ENCODE measurements around the gene ECT2L. TPM values are rescaled to one million over a fixed set of nuclear protein-coding genes. Genes with fewer than 3 reads are reported as not detected.

The ECT2L gene
- polyA plus RNA-seq, 2 of the 4 experiments (the other 2 are of a cell fraction) = 0.01 TPM; not detected in 1

DNA sequence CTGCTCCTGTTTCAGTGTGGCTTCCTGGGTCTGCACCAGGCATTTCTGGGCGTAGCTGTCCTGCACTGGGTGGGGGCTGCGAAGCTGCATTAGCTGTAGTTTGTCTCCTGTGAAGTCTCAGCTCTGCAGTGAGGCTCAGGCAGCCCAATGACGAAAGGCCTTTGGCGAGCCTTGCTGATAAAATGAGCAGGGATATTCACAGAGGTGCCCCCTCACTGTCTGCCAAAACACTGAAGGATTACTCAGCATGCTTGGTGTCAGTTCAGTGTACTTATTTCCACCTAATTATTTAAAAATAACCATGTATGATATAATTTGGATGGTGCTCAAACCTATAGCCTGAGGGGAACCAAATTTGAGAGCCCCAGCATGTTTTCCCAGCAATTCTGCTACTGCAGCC lies 73.5 kb downstream of the ECT2L start:
- TF ChIP-seq HDAC2 (IDR thresholded peaks at IDR 0.05) (no peak), ZFP36 (IDR thresholded peaks at IDR 0.05; ENCODE audit: borderline replicate concordance, partially characterized antibody) (no peak), NFE2L2 (conservative IDR thresholded peaks at IDR 0.05; ENCODE audit: low read length) (no peak), ELK1 (IDR thresholded peaks at IDR 0.05; ENCODE audit: low read depth, low read length) (no peak), PHF8 (IDR thresholded peaks at IDR 0.05; ENCODE audit: borderline replicate concordance, low read depth) (no peak), ZNF302 (CRISPR knock-in tag; IDR thresholded peaks at IDR 0.05) (no peak), USF2 (IDR thresholded peaks at IDR 0.05) (no peak), RARB (CRISPR knock-in tag; IDR thresholded peaks at IDR 0.05) (no peak), CBX8 (IDR thresholded peaks at IDR 0.05) (no peak), EHF (CRISPR knock-in tag; IDR thresholded peaks at IDR 0.05) (no peak), BCL3 (IDR thresholded peaks at IDR 0.05) (no peak), NPAS2 (CRISPR knock-in tag; IDR thresholded peaks at IDR 0.05; ENCODE audit: borderline replicate concordance) (no peak)
- TF ChIP-seq, protein P1, sequence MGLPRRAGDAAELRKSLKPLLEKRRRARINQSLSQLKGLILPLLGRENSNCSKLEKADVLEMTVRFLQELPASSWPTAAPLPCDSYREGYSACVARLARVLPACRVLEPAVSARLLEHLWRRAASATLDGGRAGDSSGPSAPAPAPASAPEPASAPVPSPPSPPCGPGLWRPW (IDR thresholded peaks at IDR 0.05) = no peak
- no peaks in the 10 kb centered on the region for H3K9me3 ChIP-seq
- no peaks in the 10 kb centered on the region for H3K4me1 ChIP-seq
- WGBS (ENCODE audit: missing lambda C conversion rate) = 92% methylated on average over 2 of the region's 4 CpGs
- DNase-seq (ENCODE audit: low read depth in 1 of 2, low spot score in 1 of 2) = no peak
- CTCF ChIA-PET = no interaction called here
- POLR2A ChIA-PET = no interaction called here
- no peak overlapping the region for H3K4me3 ChIP-seq
- no peak for FAIRE-seq
- ATAC-seq = no peak
- no peak overlapping the region for H3K27ac ChIP-seq
- H3K4me2 ChIP-seq = no peak overlapping the region

- no peak for DNase-seq (ENCODE audit: low read depth in 1 of 2, low spot score in 1 of 2)
- WGBS (ENCODE audit: missing lambda C conversion rate) = 71% methylated on average over 8 of the region's 8 CpGs
- no peak for FAIRE-seq
- no peaks in the 10 kb centered on the region for H3K4me1 ChIP-seq
- H3K9me3 ChIP-seq = no peaks in the 10 kb centered on the region
- H3K27ac ChIP-seq = no peak overlapping the region
- no peak overlapping the region for H3K4me3 ChIP-seq
- POLR2A ChIA-PET = no interaction called here
- CTCF ChIA-PET = interaction anchor here (1.9 kb wide), 1 partner anchor 10 kb away, joined by 5 read pairs; no protein-coding TSS in a partner anchor
- TF ChIP-seq KDM1A (IDR thresholded peaks at IDR 0.05; ENCODE audit: low read depth) (no peak), RAD21 (conservative IDR thresholded peaks at IDR 0.05 in 1 of 2, IDR thresholded peaks at IDR 0.05 in 1 of 2) (no peak), RCOR1 (IDR thresholded peaks at IDR 0.05; ENCODE audit: low read depth, low read length) (no peak)
- H3K4me2 ChIP-seq = no peak overlapping the region
- no peak for ATAC-seq
Measured at GRCh38 chr6:138873191-138873590, 77.3 kb downstream of the ECT2L start.

DNA sequence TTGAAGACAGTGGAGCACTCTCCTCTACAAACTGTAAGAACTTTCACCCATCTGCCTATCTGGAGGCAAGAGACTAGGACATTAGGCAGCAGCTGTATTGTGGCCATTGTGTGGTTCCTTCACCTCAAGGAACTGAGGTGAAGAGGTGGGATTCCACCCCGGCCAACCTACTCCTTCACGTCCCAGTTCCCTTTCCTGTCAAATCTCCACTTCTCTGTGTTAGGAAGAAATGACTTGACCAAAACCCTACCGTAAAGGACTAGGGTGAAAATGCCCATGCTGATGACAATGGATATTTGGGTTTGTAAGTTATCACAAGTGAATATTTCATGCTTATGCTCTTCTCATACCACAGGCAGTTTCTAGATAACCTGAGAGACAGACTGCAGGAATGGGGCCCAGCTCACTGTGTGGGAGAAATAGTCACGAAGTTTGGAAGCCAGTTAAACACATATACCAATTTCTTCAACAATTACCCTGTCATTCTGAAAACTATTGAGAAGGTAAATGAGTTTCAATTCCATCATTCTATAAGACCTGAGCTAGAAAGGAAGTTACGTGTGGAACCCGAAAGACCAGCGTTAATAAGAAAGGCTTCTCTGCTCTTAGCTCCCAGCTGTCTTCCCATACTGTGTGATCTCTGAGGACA lies 86.6 kb downstream of the ECT2L start:
- H3K9me3 ChIP-seq = no peaks in the 10 kb centered on the region
- FAIRE-seq (no peak), ATAC-seq (no peak), DNase-seq (ENCODE audit: low read depth in 1 of 2, low spot score in 1 of 2) (no peak)
- CTCF ChIA-PET = interaction anchor here (1.2 kb wide), 1 partner anchor 9 kb away, joined by 5 read pairs; no protein-coding TSS in a partner anchor
- H3K4me1 ChIP-seq = no peaks in the 10 kb centered on the region
- WGBS (ENCODE audit: missing lambda C conversion rate) = 84% methylated on average over 7 of the region's 7 CpGs
- H3K27ac ChIP-seq = no peak overlapping the region
- H3K4me3 ChIP-seq = no peak overlapping the region
- POLR2A ChIA-PET = no interaction called here
- no peak overlapping the region for H3K4me2 ChIP-seq
- TF ChIP-seq ZFP36 (IDR thresholded peaks at IDR 0.05; ENCODE audit: borderline replicate concordance, partially characterized antibody) (no peak), NPAS2 (CRISPR knock-in tag; IDR thresholded peaks at IDR 0.05; ENCODE audit: borderline replicate concordance) (no peak), BHLHE40 (IDR thresholded peaks at IDR 0.05; ENCODE audit: low read depth, low read length) (no peak), CBX8 (IDR thresholded peaks at IDR 0.05) (no peak), FOXS1 (CRISPR knock-in tag; IDR thresholded peaks at IDR 0.05) (no peak), SMC3 (IDR thresholded peaks at IDR 0.05) (no peak), JUN (IDR thresholded peaks at IDR 0.05) (no peak), EHF (CRISPR knock-in tag; IDR thresholded peaks at IDR 0.05) (no peak), USF2 (IDR thresholded peaks at IDR 0.05) (no peak), NFE2L2 (conservative IDR thresholded peaks at IDR 0.05; ENCODE audit: low read length) (no peak), TFCP2L1 (CRISPR knock-in tag; IDR thresholded peaks at IDR 0.05) (no peak), HEYL (CRISPR knock-in tag; IDR thresholded peaks at IDR 0.05) (no peak), FOSB (CRISPR knock-in tag; IDR thresholded peaks at IDR 0.05) (no peak)
- TF ChIP-seq, protein P2, sequence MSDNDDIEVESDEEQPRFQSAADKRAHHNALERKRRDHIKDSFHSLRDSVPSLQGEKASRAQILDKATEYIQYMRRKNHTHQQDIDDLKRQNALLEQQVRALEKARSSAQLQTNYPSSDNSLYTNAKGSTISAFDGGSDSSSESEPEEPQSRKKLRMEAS (IDR thresholded peaks at IDR 0.05) = no peak
- TF ChIP-seq, protein P3, sequence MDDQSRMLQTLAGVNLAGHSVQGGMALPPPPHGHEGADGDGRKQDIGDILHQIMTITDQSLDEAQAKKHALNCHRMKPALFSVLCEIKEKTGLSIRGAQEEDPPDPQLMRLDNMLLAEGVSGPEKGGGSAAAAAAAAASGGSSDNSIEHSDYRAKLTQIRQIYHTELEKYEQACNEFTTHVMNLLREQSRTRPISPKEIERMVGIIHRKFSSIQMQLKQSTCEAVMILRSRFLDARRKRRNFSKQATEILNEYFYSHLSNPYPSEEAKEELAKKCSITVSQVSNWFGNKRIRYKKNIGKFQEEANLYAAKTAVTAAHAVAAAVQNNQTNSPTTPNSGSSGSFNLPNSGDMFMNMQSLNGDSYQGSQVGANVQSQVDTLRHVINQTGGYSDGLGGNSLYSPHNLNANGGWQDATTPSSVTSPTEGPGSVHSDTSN (IDR thresholded peaks at IDR 0.05) = no peak
- TF ChIP-seq, protein P4, sequence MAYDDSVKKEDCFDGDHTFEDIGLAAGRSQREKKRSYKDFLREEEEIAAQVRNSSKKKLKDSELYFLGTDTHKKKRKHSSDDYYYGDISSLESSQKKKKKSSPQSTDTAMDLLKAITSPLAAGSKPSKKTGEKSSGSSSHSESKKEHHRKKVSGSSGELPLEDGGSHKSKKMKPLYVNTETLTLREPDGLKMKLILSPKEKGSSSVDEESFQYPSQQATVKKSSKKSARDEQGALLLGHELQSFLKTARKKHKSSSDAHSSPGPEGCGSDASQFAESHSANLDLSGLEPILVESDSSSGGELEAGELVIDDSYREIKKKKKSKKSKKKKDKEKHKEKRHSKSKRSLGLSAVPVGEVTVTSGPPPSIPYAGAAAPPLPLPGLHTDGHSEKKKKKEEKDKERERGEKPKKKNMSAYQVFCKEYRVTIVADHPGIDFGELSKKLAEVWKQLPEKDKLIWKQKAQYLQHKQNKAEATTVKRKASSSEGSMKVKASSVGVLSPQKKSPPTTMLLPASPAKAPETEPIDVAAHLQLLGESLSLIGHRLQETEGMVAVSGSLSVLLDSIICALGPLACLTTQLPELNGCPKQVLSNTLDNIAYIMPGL (CRISPR knock-in tag; IDR thresholded peaks at IDR 0.05; ENCODE audit: borderline replicate concordance) = no peak

Data from A549 (cell line).